Psoas muscle (tissue), 8 donors: Measurements from ENCODE around the gene ACOD1. TPM values are rescaled to one million over a fixed set of nuclear protein-coding genes. Genes with fewer than 3 reads are reported as not detected.

Experiments
- ATAC-seq, 4 donors: fragments of 200-7000 bp; cut with Tn5 transposase; one replicate each; pipeline ENCODE4 v1.9.1; 2020; ENCODE audit warnings: moderate library complexity in 3 of 4, mild to moderate bottlenecking in 2 of 4
- DNase-seq, 2 donors: peaks; one replicate each; pipeline ENCODE4 v3.0.0-alpha.2; 2020
- H3K27ac ChIP-seq: fragments of 200-600 bp; one replicate; pipeline ENCODE4 v1.8.0; 2022
- H3K27me3 ChIP-seq, 3 donors: fragments of 200-600 bp in 1 of 3; one replicate each; pipeline versions ENCODE4 v1.6.1 to v1.8.0; 2013 to 2022; ENCODE audit warnings: low read length in 2 of 3, mild to moderate bottlenecking in 2 of 3, moderate library complexity in 1 of 3; ENCODE audit not compliant: insufficient read depth in 3 of 3
- H3K36me3 ChIP-seq, 2 donors: fragments of 200-600 bp in 1 of 2; one replicate each; pipeline versions ENCODE4 v1.6.1 to v1.8.0; 2013 to 2022; ENCODE audit warnings: low read depth in 1 of 2, mild to moderate bottlenecking in 1 of 2, moderate library complexity in 1 of 2; ENCODE audit not compliant: insufficient read depth in 1 of 2
- H3K4me1 ChIP-seq: fragments of 200-600 bp; one replicate; pipeline ENCODE4 v1.8.0; 2022
- H3K4me3 ChIP-seq: fragments of 200-600 bp; one replicate; pipeline ENCODE4 v1.8.0; 2022; ENCODE audit warnings: mild to moderate bottlenecking
- H3K9me3 ChIP-seq: fragments of 200-600 bp; one replicate; pipeline ENCODE4 v1.8.0; 2022
- CTCF ChIP-seq: fragments of 200-600 bp; IDR thresholded peaks from one replicate; pipeline ENCODE4 v1.8.0; 2022; ENCODE audit warnings: antibody characterized with exemption
- WGBS, 3 donors: extraction: QIAGEN DNeasy Blood & Tissue Kit; methylation state at CpG; one replicate each; pipeline versions ENCODE4 v1.1.6 to v1.1.7; 2013; 5-methylcytosine and 5-hydroxymethylcytosine counted together
- intact Hi-C, 2 donors: fragments of 100-400 bp; cut with DNase I; formaldehyde crosslinking; loops; one replicate each; pipeline versions ENCODE4 v1.11.0 to v1.14.2; 2022
- polyA plus RNA-seq, 3 donors: library from polyadenylated mRNA; stranded (reverse); fragments of 200-250 nt; gene quantifications; one replicate each; pipeline ENCODE4 v1.2.3, GENCODE V29; 2013
- total RNA-seq, 4 donors: library from RNA; stranded (reverse); fragmentation: NEBNext Ultra II Directional in 2 of 4; extraction: Animal tissue kit (Norgen Biotek cat#: 25700) in 2 of 4; gene quantifications; one replicate each; pipeline versions ENCODE4 v1.2.1 to v1.2.4, GENCODE V29; 2021 to 2023
- donor health status: healthy with polysubstance abuse.
- donor health status: DM: no; HTN: no; CAD: no; lungs with moderate emphysema.
- donor health status: Bipolar disorder and iron deficiency.
- donor health status: healthy.
- donor health status: DM: yes; HTN: yes; CAD: no.
- donor health status: DM: no; HTN: no; CAD: no.
- donor health status: DM: no; HTN: no; CAD: no.
- donor health status: DM: yes; HTN: yes; CAD: no.

ACOD1 gene
- total and polyA plus RNA-seq, 7 donors = not detected

- ATAC-seq (no peak), DNase-seq (no peak)
- WGBS, 3 donors = 93 to 97% (median 96%) methylated on average over 4 of the region's 4 CpGs
- H3K4me3 ChIP-seq = no peak overlapping the region
- H3K27ac ChIP-seq = no peak overlapping the region
- no peak for TF ChIP-seq CTCF
- intact Hi-C loops = no loop called here
- H3K4me1 ChIP-seq = no peaks in the 10 kb centered on the region
- no peaks in the 10 kb centered on the region for H3K36me3 ChIP-seq
- H3K9me3 ChIP-seq = no peaks in the 10 kb centered on the region
- no peaks in the 10 kb centered on the region for H3K27me3 ChIP-seq
These were observed 5.9 kb upstream of the ACOD1 start for GRCh38 chr13:76942363-76942762.

- no peak overlapping the region for H3K4me3 ChIP-seq
- no peak for ATAC-seq
- H3K27me3 ChIP-seq = no peaks in the 10 kb centered on the region
- intact Hi-C loops = no loop called here
- no peaks in the 10 kb centered on the region for H3K9me3 ChIP-seq
- no peak overlapping the region for H3K27ac ChIP-seq
- 80 to 91% (median 88%) methylated on average over 2 of the region's 2 CpGs for WGBS, 3 donors
- no peaks in the 10 kb centered on the region for H3K4me1 ChIP-seq
- no peaks in the 10 kb centered on the region for H3K36me3 ChIP-seq
- DNase-seq = no peak
- no peak for TF ChIP-seq CTCF
These were observed 4.7 kb upstream of the ACOD1 start for GRCh38 chr13:76943646-76944045.

GRCh38 chr13:76944456-76944855 lies 3.9 kb upstream of the ACOD1 start:
- ATAC-seq = no peak

GRCh38 chr13:76950101-76950500 lies 1.8 kb downstream of the ACOD1 start:
- Histone ChIP-seq H3K27ac (no peak overlapping the region), H3K4me3 (no peak overlapping the region), H3K27me3 (peaks cover 0 to 5% (median 0%) of the 10 kb centered on the region in 3 donors), H3K36me3 (no peaks in the 10 kb centered on the region), H3K9me3 (no peaks in the 10 kb centered on the region), H3K4me1 (no peaks in the 10 kb centered on the region)
- intact Hi-C loops = no loop called here
- 85 to 88% (median 87%) methylated on average over 2 of the region's 2 CpGs for WGBS, 3 donors
- no peak for TF ChIP-seq CTCF
- DNase-seq (no peak), ATAC-seq (no peak)

More at GRCh38 chr13:76944456-76944855, 3.9 kb upstream of the ACOD1 start:
- no peak for DNase-seq
- Histone ChIP-seq H3K27ac (no peak overlapping the region), H3K4me3 (no peak overlapping the region), H3K27me3 (no peaks in the 10 kb centered on the region), H3K4me1 (no peaks in the 10 kb centered on the region), H3K9me3 (no peaks in the 10 kb centered on the region), H3K36me3 (no peaks in the 10 kb centered on the region)
- 84 to 87% (median 84%) methylated on average over 4 of the region's 4 CpGs for WGBS, 3 donors
- intact Hi-C loops = no loop called here
- no peak for TF ChIP-seq CTCF

- DNase-seq (no peak), ATAC-seq (no peak)
- no peak overlapping the region for H3K27ac ChIP-seq
- no peaks in the 10 kb centered on the region for H3K9me3 ChIP-seq
- H3K4me1 ChIP-seq = no peaks in the 10 kb centered on the region
- 33 to 43% (median 34%) methylated on average over 3 of the region's 3 CpGs for WGBS, 3 donors
- no peak for TF ChIP-seq CTCF
- peaks cover 0 to 5% (median 0%) of the 10 kb centered on the region in 3 donors for H3K27me3 ChIP-seq
- intact Hi-C loops = no loop called here
- H3K36me3 ChIP-seq = no peaks in the 10 kb centered on the region
- H3K4me3 ChIP-seq = no peak overlapping the region
These were observed 5.7 kb downstream of the ACOD1 start for GRCh38 chr13:76953968-76954367.
